Superior temporal gyrus (tissue), 1 donor: ENCODE results near the gene MMEL1.
"Not testable (repeated sequence)": the region's sequence is repeated elsewhere in the genome, so short reads cannot be mapped to it uniquely, and the experiment has no call there.

ENCODE experiments used
- DNase-seq: peaks from one replicate; pipeline ENCODE4 v3.0.0-alpha.2; 2016; ENCODE audit errors: extremely low spot score

The MMEL1 gene

DNA sequence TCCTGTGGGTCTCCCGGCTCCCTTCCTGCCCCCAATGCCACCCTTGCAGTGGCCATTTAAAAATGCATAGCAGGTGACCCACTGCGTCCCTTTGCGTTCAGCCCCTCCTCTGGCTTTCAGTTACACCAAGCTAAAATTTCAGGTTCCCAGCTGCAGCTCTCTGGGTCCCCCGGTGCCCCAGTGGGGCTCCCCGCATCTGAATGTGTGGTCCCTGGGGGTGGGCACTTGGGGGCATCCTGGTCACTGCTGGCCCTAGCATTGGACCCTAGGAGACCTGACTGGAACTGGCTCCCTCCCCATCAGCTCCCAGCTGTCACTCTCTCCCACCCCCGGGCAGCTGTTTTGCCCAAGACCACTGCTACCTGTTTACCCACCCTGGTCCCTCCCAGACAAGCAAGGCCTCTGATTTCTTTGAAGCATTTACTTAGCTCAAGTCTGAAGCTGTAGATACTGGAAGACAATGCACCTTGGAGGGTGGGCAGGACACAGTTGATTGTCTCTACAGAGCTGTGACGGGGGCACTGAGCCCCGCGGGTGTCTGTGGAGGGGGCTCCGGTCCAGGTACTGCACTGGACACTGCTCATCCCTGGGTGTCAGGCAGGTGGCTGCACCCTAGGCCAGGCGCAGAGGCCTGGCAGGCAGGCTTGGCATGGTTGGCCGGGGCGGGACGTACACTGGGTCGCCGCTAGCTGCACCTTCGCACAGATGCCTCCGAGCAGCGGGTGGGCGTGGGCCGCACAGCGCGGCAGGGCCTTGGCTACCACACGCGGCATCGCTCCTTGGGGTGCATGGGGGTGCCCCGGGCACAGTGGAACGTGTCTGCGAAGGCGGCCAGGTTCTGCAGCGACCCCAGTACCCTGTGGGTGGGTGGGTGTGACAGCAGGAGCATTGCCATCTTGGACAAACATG is 42.3 kb downstream of the MMEL1 start:
- no peak for DNase-seq

DNA sequence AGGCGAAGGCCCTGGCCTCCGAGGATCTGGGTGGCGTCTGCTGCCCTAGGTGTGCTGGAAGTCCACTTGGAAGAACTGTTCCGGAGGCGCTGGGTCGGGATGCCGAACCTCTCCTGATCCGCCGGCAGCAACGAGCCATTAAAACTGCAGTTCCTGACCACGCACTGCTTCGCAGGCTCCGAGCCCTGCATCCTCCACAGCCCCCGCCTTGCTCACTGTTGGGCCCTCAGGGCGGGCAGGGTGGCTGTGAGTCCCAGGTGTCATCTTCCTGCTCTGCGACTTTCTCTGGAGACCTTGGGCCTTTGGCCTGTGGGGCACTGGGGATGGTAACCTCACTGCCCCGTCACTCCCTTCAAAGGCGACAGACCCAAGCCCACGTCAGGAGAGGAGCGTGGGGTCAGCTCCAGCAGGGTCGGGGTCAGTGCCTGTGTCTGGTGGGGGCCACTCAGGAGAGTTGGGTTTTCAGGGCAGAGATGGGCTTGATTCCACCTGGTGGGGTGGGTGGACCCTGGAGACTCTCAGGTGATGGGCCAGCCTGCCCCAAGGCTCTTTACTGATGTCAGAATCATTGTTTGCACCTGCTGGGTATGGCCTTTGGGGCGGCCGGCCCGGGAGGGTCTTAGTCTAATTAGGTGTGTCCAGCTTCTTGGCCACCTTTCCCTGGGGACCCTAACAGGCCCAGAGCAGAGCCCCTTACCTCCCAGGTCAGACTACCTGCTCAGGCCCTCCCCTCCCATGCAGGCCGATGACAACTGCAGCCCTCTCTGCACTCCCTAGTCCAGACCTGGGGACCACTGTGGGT is 43.2 kb downstream of the MMEL1 start:
- DNase-seq: no peak

DNA sequence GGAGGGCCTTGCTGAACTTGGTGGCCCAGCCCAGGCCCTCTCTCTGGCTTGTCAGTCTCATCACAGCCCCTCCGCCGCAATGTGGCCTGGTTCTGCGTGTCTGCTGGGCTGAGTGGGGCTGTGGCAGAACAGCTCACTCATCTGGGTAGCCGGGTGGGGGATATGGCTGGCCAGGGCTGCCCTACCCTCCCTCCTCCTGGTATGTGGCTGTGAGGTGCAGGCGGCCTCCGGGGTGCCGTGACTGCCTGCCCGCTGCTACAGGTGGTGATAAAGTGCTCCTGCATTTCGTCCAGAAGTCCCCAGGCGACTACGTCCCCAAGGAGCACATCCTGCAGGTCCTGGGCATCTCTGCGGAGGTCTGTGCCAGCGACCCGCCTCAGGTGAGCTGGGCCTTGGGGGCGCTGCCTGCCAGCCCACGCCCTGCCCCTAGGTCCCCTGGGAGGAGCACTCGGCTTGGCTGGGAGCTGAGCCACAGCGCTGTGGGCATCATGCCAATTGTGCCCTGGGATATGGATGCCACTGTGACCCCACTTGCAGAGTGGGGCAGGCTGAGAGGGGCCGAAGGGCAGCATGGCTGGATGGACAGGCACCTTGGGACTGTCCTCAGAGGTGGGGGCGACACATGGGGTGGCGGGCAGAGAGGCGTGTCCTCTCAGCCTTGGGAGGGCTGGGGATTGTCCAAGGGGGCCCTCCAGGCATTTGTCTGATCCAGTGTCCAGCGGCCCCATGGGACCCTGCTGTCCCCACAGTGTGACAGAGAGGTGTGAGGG is 44.0 kb downstream of the MMEL1 start:
- no peak for DNase-seq

DNA sequence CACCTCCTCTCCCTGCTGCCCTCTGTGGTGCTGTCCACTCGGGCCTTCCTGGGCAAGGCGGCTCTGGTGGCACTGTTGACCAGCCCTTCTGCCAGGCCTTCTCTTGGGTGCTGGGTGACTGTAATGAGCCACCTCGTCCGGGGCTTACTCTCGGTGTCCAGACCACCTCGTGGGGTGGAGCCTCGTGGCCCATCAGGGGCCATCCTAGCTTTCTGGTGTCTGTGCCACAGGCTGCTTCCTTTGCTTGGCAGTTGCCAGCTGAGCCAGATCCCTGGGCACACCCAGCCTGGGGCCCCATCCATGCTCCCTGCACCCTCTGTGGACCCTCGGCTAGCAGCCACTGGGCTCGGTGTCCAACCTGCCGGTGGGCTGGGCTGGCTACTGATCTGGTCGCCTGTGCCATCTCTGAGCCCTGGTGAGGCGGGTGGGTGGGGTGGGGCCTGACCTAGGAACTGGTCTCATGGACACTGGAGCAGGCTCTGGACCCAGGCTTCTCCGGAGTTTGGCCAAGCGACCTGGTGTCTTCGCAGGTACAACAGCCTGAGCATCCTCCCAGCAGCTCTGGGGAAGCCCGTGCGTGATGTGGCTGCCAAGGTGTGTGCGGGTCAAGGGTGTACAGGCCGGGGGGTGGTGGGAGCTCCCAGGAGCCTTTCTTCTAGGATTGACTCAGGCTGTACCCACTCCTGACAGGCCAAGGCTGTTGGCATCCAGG is 44.8 kb downstream of the MMEL1 start:
- DNase-seq: no peak

DNA sequence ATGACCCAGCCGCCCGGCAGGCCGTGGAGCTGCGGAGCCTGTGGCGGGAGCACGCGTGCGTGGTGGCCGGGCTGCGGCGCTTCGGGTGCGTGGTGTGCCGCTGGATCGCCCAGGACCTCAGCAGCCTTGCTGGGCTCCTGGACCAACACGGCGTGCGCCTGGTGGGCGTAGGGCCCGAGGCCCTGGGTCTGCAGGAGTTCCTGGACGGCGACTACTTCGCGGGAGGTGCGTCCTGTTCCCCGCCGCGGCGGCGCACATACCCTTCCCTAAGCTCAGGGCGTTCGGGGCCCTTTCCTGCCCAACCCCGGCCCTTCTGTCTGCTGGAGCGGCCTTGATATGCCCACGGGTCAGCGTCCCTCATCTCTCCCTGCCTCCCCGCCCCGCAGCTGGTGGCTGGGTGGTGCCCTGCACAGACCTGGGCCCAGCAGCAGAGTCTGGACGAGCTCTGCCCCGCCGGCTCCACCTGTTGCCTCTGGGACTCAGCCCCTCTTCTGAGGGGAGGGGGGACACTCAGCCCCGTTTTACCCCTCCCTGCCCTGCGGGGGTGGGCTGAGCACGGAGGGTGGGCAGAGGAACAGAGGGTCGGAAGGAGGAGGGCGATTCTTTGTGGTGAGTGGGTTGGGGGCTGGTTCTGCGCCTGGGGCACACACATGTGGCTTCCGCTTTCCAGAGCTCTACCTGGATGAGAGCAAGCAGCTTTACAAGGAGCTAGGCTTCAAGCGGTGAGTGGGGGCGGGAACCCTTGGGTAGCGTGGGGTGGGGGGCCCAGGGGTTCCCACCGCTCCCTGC is 45.6 kb downstream of the MMEL1 start:
- no peak for DNase-seq

DNA sequence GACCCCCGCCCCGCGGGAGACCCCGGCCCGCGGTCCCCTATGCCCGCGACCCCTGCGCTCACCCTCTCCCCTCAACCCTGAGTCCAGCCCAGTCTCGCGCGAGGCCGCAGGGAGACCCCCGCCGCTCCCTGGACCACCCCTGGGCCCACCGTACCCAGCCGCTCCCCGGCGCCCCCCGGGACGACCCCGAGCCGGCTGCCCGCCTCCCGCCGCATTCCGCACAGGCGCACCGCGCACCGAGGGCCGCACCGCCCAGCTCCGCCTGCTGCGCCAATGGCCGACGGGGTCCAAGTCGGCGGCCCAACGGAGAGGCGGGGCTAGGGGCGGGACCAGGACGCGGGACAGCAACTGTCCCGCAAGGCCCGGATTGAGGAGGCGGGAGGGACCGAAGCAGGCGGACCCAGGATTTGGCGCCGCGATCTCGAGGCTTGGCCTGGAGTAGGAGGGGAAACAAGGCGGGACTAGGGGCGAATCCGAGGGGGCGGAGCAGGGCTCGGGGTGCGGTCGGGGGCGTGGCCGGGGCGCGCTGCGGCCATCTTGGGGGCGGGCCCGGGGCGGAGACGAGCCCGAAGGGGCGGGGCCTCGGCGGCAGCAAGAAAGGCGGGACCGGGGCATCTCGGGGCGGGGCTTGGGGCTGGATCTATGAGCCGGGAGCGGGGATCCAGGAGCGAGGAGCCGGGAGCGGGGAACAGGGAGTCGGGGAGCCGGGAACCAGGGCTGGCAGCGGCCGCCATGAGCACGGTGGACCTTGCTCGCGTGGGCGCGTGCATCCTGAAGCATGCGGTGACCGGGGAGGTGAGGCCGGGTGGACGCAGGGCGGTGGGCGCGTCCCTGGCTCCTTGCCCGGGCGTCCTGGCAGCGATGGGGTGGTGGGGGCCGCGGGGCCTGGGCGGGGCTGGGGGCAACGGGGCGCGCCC is 46.4 kb downstream of the MMEL1 start, which contains the start of gene PRXL2B:
TSS of gene PRXL2B (plus strand) at position 624 of the 917 bp plus-strand sequence. CDS start at position 733, 109 bp downstream.
- peak; percentile 98 for DNase-seq

DNA sequence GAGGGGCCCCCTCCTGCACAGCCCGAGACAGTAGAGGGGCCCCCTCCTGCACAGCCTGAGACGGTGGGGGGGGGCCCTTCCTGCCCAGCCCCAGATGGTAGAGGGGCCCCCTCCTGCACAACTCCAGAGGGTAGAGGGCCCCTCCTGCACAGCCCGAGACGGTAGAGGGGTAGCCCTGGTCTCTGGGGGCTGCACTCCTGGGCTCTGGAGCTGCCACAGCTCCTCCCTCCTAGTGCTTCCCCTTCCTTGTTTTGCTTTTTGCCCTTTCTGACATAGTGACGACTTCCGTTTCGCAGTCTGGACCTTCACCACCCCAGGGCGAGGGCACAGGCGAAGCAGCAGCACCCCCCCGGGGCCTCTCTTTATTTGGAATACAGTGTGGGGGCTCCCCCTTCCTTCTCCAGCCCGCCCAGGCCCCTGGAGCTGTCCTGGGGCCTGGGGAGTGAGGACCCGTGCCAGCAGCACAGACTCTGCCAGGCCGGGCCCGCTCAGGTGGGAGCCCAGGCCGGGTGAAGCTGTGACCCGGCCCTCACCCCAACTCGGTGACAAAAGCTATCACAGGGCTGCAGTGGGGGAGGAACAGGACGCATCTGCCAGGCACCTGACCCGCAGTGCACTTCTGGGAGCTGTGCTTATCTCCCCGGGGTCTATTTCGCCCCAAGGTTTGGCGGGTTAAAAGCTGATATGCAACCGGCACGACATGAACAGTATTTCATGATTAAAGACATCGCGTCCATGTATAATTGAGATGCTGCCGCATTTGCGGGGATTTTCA is 47.3 kb downstream of the MMEL1 start:
- peak; percentile 49 for DNase-seq

DNA sequence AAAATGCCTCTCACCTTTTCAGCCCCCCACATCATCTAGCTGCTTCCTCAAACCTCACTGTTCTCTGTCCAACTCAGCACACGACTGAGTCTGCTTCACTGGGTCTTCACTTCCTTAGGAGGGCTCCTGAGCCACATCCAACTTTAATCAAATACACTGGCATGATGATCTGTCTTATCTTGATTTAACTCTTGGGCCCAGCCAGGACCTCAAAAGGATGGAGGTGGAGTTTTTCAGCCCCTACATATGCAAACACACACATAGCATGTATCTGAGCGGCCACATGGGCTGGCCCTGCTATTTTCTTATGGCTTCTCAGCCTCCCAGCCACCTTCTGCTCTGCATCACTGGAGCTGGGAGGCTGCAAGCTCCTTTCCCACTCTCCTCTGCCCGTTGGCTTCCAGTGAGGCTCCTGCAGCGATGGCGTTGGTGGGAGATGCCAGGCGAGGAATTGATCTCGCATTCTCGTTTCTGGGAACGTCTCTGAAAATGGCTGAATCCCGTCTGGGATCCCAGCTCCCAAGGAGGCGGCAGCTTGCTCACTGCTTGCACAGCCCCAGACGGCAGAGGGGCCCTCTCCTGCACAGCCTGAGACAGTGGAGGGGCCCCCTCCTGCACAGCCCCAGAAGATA is 48.0 kb downstream of the MMEL1 start:
- DNase-seq: peak; percentile 14

DNA sequence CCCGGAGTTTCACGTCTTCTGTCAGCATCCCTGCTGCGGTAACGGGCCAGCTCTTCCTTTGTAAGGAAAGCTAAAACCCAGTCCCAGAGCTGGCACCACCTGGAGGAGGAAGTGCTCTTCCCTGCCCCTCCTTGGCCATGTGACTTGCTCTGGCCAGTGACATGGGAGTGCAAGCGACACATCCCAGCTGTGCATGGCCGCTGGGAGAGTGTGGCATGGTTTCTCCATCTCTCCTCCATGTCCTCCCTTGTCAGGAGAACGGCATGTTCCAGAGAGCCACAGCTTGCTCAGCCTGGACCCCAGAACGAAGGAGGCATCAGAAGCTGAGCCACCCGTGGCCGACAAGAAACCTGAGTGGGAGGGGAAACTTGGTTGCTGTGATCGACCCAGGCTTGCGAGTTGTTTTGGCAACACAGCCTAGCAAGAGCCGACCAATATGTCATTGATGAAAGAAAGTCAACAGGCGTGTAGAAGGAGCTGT is 48.9 kb downstream of the MMEL1 start:
- no peak for DNase-seq

DNA sequence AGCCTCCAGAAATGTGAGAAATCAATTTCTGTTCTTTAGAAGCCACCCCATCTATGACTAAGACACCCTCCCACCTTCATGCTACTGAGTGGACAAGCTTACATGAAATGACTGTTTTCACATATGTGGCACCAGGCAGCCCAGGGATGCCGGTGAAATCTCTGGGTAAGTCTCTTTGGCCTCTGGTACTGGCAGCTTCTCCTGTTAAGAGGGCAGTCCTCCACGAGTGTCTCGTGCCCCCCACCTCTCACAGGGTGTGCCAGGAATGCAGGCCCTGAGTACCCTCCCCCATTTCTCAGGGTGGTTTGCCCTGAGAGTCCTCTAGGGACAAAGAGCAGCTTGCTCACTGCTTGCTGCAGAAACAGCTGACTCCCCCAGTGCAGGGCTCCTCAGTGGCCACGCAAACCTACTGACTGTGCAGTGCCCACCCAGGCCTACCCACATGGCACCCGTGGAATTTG is 49.5 kb downstream of the MMEL1 start:
- no peak for DNase-seq

DNA sequence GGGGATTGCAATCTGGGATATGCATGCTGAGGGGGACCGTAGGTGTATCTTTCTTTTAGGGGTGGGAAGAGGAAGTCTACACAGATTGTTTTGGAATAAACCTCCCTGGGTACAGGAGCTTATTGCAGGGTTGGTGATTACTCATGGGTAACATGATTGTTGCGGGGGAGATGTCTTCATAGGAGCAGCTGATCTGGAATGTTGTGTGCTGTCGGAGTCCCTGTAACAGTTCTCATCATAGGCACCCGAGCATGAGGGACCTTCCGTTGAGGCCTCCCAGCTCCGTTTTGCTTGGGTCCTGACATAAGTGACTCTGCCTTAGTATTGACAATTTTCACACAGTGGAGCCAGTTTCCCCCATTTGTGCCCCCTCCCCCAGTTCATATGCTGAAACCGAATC is 50.4 kb downstream of the MMEL1 start:
- DNase-seq: peak; percentile 15

DNA sequence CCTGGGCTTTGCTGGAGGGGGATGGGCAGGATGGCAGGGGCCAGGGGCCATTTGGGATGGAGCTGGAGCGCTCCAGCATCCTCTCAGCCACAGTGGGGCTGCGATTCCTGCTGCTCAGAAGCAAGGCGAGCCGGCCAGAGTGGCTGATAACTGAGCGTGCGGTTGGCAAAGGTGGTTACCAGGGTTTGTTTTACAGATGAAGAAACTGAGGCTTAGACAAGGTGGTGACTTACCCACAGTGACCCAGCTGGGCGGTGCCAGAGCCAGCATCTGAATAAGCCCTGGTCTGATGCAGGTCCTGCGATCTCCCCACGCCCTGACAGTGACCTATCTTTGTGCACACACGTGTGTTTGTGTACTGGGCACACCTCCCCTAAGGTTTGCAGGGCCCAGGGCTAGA is 52.1 kb downstream of the MMEL1 start:
- DNase-seq: no peak

DNA sequence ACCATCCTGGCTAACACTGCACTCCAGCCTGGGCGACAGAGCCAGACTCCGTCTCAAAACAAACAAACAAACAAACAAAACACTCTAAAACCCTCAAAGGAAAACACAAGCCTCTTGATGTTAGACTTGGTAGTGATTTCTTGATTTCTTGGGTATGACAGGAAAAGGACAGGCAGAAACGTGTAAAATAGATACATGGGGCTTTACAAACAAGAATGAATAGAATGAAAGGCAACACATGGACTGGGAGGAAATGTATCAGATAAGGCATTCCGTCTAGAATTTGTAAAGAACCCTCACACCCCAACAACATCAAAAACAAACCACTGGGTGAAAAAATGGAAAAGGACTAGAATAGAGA is 54.1 kb downstream of the MMEL1 start:
- DNase-seq: no peak

DNA sequence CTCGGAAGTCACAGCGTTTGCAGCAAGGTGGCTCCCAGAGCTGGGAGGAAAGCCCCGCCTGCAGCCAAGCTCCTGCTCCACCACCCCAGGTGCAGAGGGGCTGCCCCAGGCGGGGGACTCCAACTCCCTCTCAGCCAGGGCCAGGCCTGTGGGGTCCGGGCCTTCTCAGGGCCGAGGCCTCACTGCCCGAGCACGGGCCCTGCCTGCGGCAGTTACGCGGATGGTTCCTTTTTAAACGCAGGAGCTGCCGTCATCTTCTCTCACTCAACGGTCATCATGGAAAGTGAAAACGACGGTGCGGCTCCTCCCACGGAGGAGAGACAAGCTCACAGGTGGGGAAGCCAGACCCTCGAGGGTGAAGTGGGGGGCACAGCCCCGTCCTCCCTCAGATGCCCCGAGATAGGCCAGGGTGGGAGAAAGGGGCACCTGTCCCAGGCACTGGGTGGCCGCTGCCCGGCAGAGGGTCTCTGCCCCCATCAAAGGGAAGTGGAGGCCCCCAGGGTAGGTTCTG is 55.2 kb downstream of the MMEL1 start:
- not testable (repeated sequence) for DNase-seq

DNA sequence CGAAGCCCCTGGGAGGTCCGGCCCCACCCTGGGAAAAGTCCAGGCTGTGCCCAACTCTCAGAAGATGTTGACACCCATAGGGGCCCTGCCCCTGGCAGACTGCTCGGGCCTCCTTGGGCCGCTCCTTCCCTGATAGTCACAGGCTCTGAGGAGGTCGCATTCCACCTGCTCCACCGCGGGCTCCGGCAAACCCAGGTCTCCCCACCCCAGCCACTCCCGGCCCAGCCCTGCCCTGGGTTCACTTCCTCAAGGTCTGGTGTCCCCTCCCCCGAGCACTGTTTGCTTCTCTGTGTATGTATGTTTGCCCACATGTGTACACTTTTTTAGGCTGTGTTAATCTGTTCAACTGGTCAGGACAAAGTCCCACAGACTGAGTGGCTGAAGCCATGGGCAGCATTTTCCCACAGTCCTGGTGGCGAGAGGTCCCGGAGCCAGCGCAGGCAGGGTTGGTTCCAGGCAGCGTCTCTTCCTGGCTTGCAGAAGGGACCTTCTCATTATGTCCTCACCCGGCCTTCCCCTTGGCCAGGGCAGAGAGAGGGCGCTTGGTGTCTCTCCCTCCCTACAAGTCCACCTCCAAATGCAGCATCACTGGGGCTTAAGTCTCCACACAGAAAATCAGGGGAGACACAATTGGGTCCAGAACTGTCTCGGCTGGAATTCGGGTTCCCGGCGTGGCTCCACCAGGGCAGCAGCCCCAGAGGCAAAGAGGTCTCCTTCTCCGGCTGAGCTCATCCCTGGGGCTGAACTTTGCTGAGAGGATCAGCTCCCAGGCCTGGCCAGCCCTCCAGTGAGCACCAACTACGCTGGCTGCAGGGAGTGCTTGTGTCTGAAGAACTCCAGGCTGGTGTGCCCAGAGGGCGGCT is 56.8 kb downstream of the MMEL1 start:
- no peak for DNase-seq

DNA sequence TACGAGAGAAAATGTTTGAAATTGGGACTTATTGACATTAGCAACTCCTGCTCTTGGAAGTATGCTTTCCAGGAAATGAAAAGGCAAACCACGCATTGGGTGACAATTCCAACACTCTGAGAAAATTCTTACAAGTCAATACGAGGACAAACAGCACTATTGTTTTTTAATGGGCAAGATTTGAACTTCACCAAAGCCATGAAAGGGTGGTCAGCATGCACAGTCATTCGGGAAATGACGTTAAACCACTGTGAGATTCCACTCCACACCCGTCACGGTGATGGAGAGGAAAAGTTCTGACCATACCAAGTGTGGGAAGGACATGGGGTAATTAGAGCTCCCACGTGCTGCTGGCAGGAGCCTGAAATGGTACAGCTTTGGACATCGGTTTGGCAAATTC is 58.5 kb downstream of the MMEL1 start:
- DNase-seq: no peak
